OCI-LY1 (cell line): ENCODE measurements around the gene SUGCT.

ENCODE experiments used
- CTCF ChIP-seq: fragments of 200-600 bp; sonication (generic), shearing (Covaris generic); IDR thresholded peaks from 2 replicates; pipeline ENCODE4 v1.5.1; 2017; ENCODE audit warnings: mild to moderate bottlenecking, antibody characterized with exemption, low read length, moderate library complexity, mixed read lengths
- EZH2 ChIP-seq: fragments of 200-600 bp; sonication (generic), shearing (Covaris generic); IDR thresholded peaks from 2 replicates; pipeline ENCODE4 v1.8.0; 2017; ENCODE audit warnings: borderline replicate concordance, mixed run types, mild to moderate bottlenecking, antibody characterized with exemption, low read length, moderate library complexity, mixed read lengths

- TF ChIP-seq CTCF (no peak), EZH2 (no peak)
These were observed 716.2 kb downstream of the SUGCT start for GRCh38 chr7:40851001-40851400.
